K562 (cell line): Measurements from ENCODE around the gene FKBP8. TPM values are rescaled to one million over a fixed set of nuclear protein-coding genes. Genes with fewer than 3 reads are reported as not detected.

Experiments
- E2F8 ChIP-seq: fragments of 450-650 bp; IDR thresholded peaks from 2 replicates; pipeline ENCODE4 v1.7.1; 2018; ENCODE audit warnings: mild to moderate bottlenecking, low read depth; ENCODE audit not compliant: partially characterized antibody
- LEF1 ChIP-seq: fragments of 450-650 bp; IDR thresholded peaks from 2 replicates; pipeline ENCODE4 v1.6.1; 2016; ENCODE audit warnings: mild to moderate bottlenecking
- MGA ChIP-seq: fragments of 450-650 bp; IDR thresholded peaks from 2 replicates; pipeline ENCODE4 v1.6.1; 2016; ENCODE audit warnings: mild to moderate bottlenecking, moderate library complexity
- RREB1 ChIP-seq: fragments of 250-450 bp; sonication (Bioruptor Pico); IDR thresholded peaks from 2 replicates; pipeline ENCODE4 v1.4.0; 2020
- TCF7 ChIP-seq: sonication (generic); IDR thresholded peaks from 2 replicates; pipeline ENCODE4 v1.6.1; 2016; ENCODE audit warnings: antibody characterized with exemption, borderline replicate concordance
- TRIM24 ChIP-seq, 2 experiments: fragments of 450-650 bp; IDR thresholded peaks; 2 replicates each; pipeline ENCODE4 v1.6.1; 2016
- polyA plus RNA-seq, 8 experiments: library from polyadenylated mRNA; depleted of rRNA in 4 of 8; stranded (reverse) in 5 of 8; unstranded in 3 of 8; fragments of >200 nt; fragmentation: Nextera tagmentation in 2 of 8; fragmentation: Illumina TruSeq in 1 of 8; extraction: Ambion mirVana in 2 of 8; extraction: Trizol in 1 of 8; gene quantifications; 2 replicates each; pipeline versions ENCODE4 v1.2.1 to v1.2.3, GENCODE V29; 2011 to 2014; ENCODE audit warnings: inconsistent platforms in 1 of 8, missing spikeins in 1 of 8
- total RNA-seq, 7 experiments: library from RNA; depleted of rRNA in 6 of 7; stranded (reverse); fragments of >200 nt in 6 of 7; fragmentation: Illumina TruSeq in 2 of 7; extraction: Trizol in 2 of 7; gene quantifications; 2 replicates each; pipeline versions ENCODE4 v1.2.1 to v1.2.3, GENCODE V29; 2011 to 2021; ENCODE audit warnings: low replicate concordance in 1 of 7

FKBP8 gene
- total and polyA plus RNA-seq, 9 of the 15 experiments (the other 6 are each of a cell fraction or from before 2014, with no cell fraction given), result 0.46 to 236 (median 104) TPM

GRCh38 chr19:18571564-18572344 lies 28.4 kb upstream of the FKBP8 start, which contains the start of gene UBA52 (continued):
- TF ChIP-seq RREB1 (CRISPR knock-in tag), result no peak
- no peak for TF ChIP-seq LEF1
- peak; percentile 60 for TF ChIP-seq MGA
- TF ChIP-seq TRIM24 (IDR thresholded peaks at IDR 0.05), result no peak
- TF ChIP-seq TCF7, result peak; percentile 49; the same call in 1 of the 2 replicates
- peak; percentile 79 for TF ChIP-seq E2F8
